Lower leg skin (tissue), 4 donors: ENCODE data around the gene IBTK. TPM values are rescaled to one million over a fixed set of nuclear protein-coding genes. Genes with fewer than 3 reads are reported as not detected.

Experiments used
- DNase-seq, 2 donors: peaks; one replicate each; pipeline ENCODE4 v3.0.0-alpha.2; 2019; ENCODE audit warnings: low spot score in 2 of 2
- H3K4me3 ChIP-seq: fragments of 200-600 bp; sonication (generic); 2 replicates; pipeline ENCODE4 v1.5.1; 2017; ENCODE audit warnings: mild to moderate bottlenecking, low read depth; ENCODE audit not compliant: poor library complexity, severe bottlenecking
- CTCF ChIP-seq, 3 donors: fragments of 450-650 bp; IDR thresholded peaks; one replicate each; pipeline ENCODE4 v1.5.1; 2016; ENCODE audit warnings: antibody characterized with exemption in 3 of 3, mild to moderate bottlenecking in 3 of 3, moderate library complexity in 2 of 3
- POLR2A ChIP-seq, 2 donors: fragments of 450-650 bp; IDR thresholded peaks; one replicate each; pipeline ENCODE4 v1.6.1; 2016 to 2017; ENCODE audit warnings: antibody characterized with exemption in 2 of 2, mild to moderate bottlenecking in 1 of 2, moderate library complexity in 1 of 2
- WGBS, 2 donors: methylation state at CpG; one replicate each; pipeline ENCODE4 v1.1.5; 2018; 5-methylcytosine and 5-hydroxymethylcytosine counted together
- intact Hi-C: fragments of 100-400 bp; cut with DNase I; formaldehyde crosslinking; loops from one replicate; pipeline ENCODE4 v1.15.0; 2023; ENCODE audit warnings: low total_unique reads
- total RNA-seq, 4 donors: library from RNA; depleted of rRNA; stranded (reverse); fragments of >200 nt; gene quantifications; one replicate each; pipeline ENCODE4 v1.1.0, GENCODE V29; 2016

IBTK gene
- total RNA-seq, 4 donors from 2014 or later: 10.7 to 15.3 (median 12.6) TPM

- no peak overlapping the region for H3K4me3 ChIP-seq
- no peak for DNase-seq
- intact Hi-C loops: no loop called here
- TF ChIP-seq CTCF (IDR thresholded peaks at IDR 0.05) (no peak), POLR2A (IDR thresholded peaks at IDR 0.05) (no peak)
- WGBS, 2 donors: 85 to 86% methylated on average over 1 of the region's 1 CpG
Measured at GRCh38 chr6:82178759-82179112, 68.8 kb downstream of the IBTK start.

GRCh38 chr6:82178077-82178758, 69.3 kb downstream of the IBTK start:
- DNase-seq: no peak

GRCh38 chr6:82176616-82177015, 70.9 kb downstream of the IBTK start:
- TF ChIP-seq POLR2A (IDR thresholded peaks at IDR 0.05) (no peak), CTCF (IDR thresholded peaks at IDR 0.05) (no peak)

More at GRCh38 chr6:82178077-82178758, 69.3 kb downstream of the IBTK start:
- 50 to 62% methylated on average over 2 of the region's 2 CpGs for WGBS, 2 donors
- intact Hi-C loops: no loop called here
- no peak overlapping the region for H3K4me3 ChIP-seq
- TF ChIP-seq POLR2A (IDR thresholded peaks at IDR 0.05) (no peak), CTCF (IDR thresholded peaks at IDR 0.05) (no peak)

GRCh38 chr6:82172594-82172993, 75.0 kb downstream of the IBTK start:
- no peak overlapping the region for H3K4me3 ChIP-seq
- WGBS, 2 donors: 95 to 96% methylated on average over 5 of the region's 5 CpGs
- no peak for DNase-seq
- TF ChIP-seq POLR2A (IDR thresholded peaks at IDR 0.05) (no peak), CTCF (IDR thresholded peaks at IDR 0.05) (no peak)
- intact Hi-C loops: no loop called here

More at GRCh38 chr6:82176616-82177015, 70.9 kb downstream of the IBTK start:
- no peak for DNase-seq
- intact Hi-C loops: no loop called here
- 48 to 52% methylated on average over 1 of the region's 1 CpG for WGBS, 2 donors
- no peak overlapping the region for H3K4me3 ChIP-seq

- 77 to 84% methylated on average over 2 of the region's 2 CpGs for WGBS, 2 donors
Measured at GRCh38 chr6:82169138-82169876, 78.2 kb downstream of the IBTK start.

More at GRCh38 chr6:82169138-82169876, 78.2 kb downstream of the IBTK start:
- H3K4me3 ChIP-seq: no peak overlapping the region
- intact Hi-C loops: no loop called here
- no peak for DNase-seq
- TF ChIP-seq POLR2A (IDR thresholded peaks at IDR 0.05) (no peak), CTCF (IDR thresholded peaks at IDR 0.05) (no peak)
